ENCODE measurements around the gene HOMER2. TPM values are rescaled to one million over a fixed set of nuclear protein-coding genes. Genes with fewer than 3 reads are reported as not detected.

The HOMER2 gene
- total RNA-seq = 0.45 and 0.56 TPM in 2 replicates

DNA sequence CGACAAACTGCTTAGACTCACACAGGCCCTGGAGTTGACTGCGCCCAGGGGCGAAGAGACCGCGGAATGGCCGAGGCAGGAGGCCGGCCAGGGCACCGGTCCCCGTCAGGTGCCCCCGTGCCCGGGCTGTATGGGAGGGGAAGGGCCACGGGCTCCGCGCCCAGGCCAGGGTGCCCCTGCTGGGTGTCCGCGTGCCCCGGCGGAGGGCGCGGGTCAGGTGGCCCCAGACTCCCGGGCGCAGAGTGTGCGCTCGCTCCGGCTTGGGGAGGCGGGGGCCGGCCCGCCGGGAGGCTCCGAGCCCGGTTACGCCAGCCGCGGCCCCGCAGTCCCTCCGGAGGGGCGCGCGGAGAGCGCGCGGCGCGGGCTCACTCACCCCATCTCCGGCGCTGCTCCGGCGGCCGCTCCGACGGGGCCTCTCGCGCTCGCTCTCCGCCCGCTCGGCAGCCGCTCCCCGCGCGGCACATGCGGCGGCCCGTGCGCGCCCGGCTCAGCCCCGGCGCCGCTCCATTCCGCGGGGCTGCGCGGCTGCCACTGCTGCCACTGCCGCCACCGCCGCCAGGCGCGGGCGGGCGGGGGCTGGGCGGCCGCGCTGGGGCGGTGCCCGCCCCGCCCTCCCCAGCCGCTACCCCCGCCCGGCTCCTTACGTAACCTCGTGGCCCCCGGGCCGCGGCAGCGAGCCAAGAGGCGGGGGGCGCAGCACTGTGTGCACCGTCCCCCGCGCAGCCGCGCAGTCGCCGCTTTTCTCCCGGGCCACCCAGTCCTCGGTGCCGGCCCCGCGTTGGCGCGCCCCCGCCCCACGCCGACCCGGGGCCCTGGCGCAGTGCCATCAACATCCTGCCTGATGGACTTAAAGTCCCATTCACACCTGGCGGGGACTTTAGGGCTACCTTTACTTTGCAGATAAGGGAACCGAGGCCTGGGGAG lies at the start of gene HOMER2:
TSS of gene HOMER2 (minus strand) at position 563 of the 924 bp plus-strand sequence. CDS start at position 378, 185 bp downstream.

DNA sequence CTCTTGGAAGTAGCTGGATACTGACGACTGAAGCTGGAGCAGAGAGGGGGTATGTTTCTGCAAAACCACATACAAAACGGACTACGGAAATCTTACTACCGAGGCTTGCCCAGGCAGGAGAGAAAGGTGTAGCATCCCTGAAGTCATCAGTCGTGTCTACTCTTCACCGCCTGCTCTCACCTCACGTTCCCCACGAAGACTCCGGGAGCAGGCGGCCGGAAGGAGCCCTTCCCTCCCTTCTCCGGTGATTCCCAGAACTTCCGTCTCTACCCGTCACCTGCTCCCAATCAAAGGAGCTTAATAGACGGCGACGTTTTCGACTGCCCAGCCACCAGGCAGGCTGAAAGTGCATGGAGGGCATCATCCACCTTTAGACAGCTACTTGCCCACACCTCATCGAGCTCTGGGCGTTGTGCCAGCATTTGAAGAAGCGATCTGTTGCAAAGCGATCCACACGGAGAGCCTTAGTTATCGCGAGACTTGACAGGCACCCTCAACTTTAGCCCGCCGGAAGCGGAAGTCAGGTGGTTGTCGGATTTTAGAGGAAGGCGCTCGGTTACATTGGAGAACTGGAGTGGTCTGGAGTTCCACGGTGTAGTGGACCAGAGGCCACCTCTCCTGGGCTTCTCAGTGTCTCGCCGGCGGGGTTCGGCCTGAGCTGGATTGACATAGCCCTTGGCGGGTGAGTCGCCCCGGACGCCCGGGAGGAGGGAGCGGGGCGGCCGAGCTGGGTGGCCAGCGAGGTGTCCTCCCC lies 33.3 kb upstream of the HOMER2 start, which contains the start of gene RAMAC:
TSS of gene RAMAC (plus strand) at position 523 of the 754 bp plus-strand sequence. CDS start 2,809 bp downstream, outside the sequence.

DNA sequence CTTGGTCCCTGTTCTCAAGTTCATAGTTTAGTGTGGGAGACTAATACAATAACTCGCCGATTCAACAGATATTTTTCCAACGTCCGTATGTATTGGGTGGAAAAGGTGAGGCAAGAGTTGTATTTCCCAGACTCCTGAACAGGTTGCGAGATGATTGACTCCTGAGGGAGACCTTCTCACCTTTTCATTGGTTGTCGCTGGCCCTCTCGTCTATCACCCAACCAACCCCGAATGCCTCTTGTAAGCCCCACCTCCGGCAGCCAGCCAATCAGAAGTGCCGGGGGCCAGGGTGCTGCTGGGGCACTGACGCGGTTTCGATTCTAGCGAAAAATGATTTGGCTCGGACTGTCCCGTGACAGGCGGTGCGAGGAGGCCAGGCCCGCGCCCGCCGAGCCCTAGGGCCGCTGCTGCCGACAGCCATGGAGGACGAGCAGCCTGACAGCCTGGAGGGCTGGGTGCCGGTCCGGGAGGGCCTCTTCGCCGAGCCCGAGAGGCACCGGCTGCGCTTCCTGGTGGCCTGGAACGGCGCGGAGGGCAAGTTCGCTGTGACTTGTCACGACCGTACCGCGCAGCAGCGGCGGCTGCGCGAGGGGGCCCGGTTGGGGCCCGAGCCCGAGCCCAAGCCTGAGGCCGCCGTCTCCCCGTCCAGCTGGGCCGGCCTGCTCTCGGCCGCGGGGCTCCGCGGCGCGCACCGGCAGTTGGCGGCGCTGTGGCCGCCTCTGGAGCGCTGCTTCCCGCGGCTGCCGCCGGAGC lies 143.0 kb downstream of the HOMER2 start, which contains the start of gene WHAMM:
TSS of gene WHAMM (plus strand) at position 321 of the 753 bp plus-strand sequence. CDS start at position 420, 99 bp downstream.

DNA sequence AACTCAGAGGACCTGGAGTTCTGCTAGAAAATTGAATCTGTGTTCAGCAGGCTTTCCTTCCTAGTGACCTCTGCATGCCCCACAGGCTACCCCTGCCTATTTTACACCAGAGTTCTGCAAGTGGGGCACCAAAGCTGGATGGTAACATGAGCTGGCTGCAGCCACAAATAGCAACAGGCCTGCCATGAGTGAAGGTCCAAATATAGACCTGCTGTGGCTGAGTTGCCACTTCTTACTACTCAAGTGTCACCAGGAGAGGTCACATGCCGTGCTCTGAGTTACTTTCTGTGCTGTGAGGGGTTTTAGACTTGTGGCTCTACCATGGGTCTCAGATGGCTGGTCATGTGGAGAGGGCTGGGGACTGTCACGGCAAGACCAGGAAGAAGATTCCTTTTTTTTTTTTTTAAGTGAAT lies 146.5 kb downstream of the HOMER2 start, which contains the start of gene FSD2:
TSS of gene FSD2 (minus strand) at position 76 of the 413 bp plus-strand sequence. CDS start 18,679 bp downstream, outside the sequence.

Other genes starting within 250 kb of the HOMER2 start
- not detected in 2 replicates for gene AP3B2, start 242.8 kb downstream of the HOMER2 start, total RNA-seq
- gene FSD2, start 146.7 kb downstream of the HOMER2 start, total RNA-seq = not detected in 2 replicates
- gene WHAMM, start 143.1 kb downstream of the HOMER2 start, total RNA-seq = 3.0 and 3.8 TPM in 2 replicates
- gene RAMAC, start 33.5 kb upstream of the HOMER2 start, total RNA-seq = 26.8 and 27.0 TPM in 2 replicates
- gene C15orf40, start 58.9 kb upstream of the HOMER2 start, total RNA-seq = 11.1 and 17.5 TPM in 2 replicates
- gene BTBD1, start 114.5 kb upstream of the HOMER2 start, total RNA-seq = 80.5 and 93.6 TPM in 2 replicates
- gene TM6SF1, start 154.9 kb upstream of the HOMER2 start, total RNA-seq = 31.8 and 44.3 TPM in 2 replicates

Data from endothelial cell of coronary artery (primary cell).